Hematopoietic multipotent progenitor cell treated with erythropoietin and hydrocortisone succinate and interleukin-3 and kit ligand, for 17 days (in vitro differentiated cells): ENCODE data around the gene ZNF304.
A peak's percentile ranks its signal among the peaks of the same experiment; 100 is the strongest.
"Not testable (repeated sequence)": the region's sequence is repeated elsewhere in the genome, so short reads cannot be mapped to it uniquely, and the experiment has no call there.

Source experiments
- DNase-seq: peaks from one replicate; pipeline ENCODE4 v3.0.0-alpha.2; 2015; ENCODE audit warnings: low spot score

ZNF304 gene

DNA sequence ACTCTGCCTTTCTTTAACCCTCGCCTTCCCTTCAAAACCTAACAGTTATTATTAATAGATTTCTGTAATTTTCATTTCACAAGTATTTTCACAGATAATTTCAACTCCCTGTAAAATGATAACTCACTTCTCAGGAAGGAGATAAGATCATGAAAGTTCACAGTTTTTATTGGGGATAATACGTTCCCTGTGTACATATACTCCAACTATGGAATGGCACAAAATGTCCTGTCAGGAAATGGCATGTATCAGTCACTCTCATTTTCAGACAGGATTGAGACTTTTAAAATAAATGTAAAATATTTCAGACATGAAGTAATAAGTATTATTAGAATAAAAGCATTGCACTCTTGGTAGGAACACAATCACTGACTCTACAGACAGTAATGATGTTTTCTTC, 11.3 kb downstream of the ZNF304 start:
- DNase-seq, result no peak

DNA sequence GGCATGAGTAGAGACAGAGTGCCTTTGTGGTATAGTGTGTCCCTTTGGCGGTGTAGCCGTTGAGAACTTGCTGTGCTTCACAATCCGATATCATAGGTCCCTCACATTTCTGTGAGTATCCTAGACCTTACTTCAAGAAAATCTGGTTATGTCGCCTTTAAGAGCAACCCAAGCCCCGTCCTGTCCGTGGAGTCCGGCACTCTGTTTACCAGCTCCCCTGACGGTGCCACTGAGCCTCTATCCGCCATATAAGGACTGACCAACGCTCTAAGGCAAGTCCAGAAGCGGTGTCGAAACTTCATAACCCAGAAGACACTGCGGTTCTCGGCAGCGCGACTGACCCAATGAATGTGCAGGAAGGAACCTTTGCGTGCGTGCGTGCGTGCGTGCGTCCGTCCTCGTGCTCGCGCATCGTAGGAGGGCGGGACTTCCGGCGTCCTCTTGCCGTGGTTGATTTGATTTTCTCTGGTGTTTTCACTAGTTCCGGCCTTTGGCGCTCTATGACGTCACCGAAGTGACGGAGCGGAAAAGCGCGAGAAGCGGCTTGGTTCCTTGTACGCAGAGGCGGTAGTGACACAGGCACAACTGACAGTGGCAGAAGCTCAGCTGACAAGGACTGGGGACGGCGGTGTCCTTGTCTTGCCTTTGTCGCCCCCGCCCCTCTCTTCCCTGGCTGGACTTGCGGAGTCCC, 12.1 kb downstream of the ZNF304 start, which contains the start of the genes TRAPPC2B and ZNF547:
TRAPPC2B (plus strand) TSS at position 555 of the 691 bp plus-strand sequence. CDS start 1,283 bp downstream, outside the sequence.
ZNF547 (plus strand) TSS at position 555 of the 691 bp plus-strand sequence. CDS start 5,005 bp downstream, outside the sequence.
- DNase-seq, result peak; percentile 99

DNA sequence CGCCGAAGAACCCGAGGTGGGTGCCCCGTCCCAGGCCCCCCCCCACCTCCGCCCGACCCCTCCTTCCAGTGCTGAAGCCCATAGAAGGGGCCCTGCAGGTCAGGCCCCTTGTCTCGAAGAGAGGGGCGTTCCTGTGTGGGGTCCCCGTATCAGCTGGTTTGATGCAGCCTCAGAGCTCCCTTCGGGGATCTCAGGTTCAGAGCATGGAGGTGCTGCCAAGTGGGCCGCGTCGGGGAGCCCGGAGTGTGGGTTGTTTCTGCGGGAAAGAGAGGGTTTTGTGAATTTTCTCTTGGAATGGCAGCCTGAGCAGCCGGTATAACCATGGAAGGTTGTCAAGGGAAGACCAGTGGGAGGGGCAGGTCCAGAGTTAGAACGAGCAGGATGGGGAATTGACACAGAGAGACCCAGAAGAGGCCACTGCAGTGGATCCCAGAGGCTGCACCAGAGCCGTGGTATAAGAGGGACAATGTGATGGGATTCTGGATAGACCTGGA, 12.7 kb downstream of the ZNF304 start:
- no peak for DNase-seq

DNA sequence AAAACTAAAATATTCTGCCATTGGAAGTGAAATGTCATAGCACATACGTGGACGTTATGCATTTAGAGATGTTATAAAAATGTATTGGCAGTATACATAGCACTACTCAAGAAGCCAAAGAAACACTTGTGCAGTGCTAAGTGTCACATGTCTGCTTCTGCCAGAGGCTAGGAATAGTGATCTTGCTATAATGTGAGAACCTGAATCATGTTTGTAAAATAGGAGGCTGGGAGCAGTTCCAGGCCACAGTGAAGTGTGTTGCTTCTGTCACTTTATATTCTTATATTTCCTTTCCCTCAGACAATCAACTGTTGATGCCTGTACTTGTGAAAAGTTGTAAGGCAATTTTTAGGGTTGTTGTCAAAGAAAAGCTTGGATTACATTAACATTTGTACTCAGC, 15.7 kb downstream of the ZNF304 start:
- no peak for DNase-seq

GRCh38 chr19:57374179-57374578, 23.1 kb downstream of the ZNF304 start:
- DNase-seq, result no peak

GRCh38 chr19:57374647-57375046, 23.6 kb downstream of the ZNF304 start:
- DNase-seq, result not testable (repeated sequence)

- DNase-seq, result no peak
Observed at GRCh38 chr19:57376151-57376550, 25.1 kb downstream of the ZNF304 start.

- DNase-seq, result no peak
Observed at GRCh38 chr19:57377498-57378146, 26.6 kb downstream of the ZNF304 start.

DNA sequence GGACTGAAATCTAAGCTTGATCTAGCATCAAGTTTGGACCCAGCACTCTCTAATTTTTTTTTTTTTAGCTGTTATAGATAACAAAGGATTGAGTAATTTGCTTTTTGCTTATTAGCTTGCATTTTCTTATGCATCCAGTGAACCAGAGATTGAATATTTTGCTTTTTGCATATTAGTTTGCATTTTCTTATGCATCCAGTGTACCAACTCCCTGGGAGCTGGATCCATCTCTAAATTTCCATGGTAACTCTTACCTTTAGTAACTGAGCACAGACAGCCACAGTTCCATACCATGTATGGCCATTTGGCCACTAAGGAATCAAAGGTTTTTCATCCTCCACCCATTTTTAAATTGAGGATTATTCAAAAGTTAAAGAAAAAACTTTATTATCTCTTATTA, 29.9 kb downstream of the ZNF304 start:
- no peak for DNase-seq

DNA sequence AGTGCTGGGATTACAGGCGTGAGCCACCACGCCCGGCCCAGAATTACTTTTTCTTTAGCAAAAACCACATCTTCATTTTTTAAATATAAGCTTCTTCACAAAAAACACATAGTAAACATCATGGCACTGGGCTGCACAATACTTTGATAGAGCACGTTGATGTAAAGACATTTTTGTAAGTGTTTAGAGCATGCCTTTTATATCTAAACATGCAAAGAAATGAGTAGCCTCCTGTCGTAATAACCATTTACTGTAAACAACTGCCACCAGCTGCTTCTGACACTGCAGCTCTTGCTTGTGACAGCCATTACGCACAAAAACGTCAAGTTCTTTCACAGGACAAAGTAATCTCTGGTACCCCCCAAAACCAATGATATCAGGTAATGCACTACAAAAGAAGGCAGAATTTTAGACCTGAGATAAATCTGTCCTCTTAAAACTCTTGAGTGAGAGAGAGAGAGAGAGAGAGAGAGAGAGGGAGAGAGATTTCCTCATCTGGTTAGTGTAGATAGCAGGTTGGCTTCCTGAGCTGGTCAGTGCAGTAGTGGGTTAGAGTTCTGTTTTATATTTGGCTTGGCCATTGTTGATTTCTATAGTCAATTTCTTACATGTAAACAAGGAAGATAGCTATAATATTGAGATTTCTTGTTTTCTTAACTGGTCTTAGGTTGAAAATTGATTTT, 31.9 kb downstream of the ZNF304 start:
- no peak for DNase-seq

DNA sequence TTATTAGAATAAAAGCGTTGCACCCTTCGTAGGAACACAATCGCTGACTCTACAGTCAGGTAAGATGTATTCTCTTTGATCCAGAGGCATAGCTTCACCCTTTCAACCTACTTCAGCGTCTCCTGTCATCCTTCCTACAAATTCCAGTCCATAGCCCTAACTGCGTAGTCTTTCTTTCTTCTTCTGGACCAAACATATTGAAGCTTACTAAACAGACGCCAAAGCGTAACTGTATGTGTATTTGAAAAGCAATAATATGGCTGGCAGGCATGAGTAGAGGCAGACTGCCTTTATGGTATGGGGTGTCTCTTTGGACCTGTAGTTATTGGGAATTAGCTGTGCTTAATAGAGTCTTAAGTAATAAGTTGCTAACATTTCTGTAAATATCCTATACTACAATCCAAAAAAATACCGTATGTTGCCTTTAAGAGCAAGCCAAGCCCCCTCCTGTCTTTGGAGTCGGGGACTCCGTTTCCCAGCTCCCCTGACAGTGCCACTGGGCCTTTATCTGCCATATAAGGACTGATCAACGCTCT, 38.2 kb downstream of the ZNF304 start:
- no peak for DNase-seq

DNA sequence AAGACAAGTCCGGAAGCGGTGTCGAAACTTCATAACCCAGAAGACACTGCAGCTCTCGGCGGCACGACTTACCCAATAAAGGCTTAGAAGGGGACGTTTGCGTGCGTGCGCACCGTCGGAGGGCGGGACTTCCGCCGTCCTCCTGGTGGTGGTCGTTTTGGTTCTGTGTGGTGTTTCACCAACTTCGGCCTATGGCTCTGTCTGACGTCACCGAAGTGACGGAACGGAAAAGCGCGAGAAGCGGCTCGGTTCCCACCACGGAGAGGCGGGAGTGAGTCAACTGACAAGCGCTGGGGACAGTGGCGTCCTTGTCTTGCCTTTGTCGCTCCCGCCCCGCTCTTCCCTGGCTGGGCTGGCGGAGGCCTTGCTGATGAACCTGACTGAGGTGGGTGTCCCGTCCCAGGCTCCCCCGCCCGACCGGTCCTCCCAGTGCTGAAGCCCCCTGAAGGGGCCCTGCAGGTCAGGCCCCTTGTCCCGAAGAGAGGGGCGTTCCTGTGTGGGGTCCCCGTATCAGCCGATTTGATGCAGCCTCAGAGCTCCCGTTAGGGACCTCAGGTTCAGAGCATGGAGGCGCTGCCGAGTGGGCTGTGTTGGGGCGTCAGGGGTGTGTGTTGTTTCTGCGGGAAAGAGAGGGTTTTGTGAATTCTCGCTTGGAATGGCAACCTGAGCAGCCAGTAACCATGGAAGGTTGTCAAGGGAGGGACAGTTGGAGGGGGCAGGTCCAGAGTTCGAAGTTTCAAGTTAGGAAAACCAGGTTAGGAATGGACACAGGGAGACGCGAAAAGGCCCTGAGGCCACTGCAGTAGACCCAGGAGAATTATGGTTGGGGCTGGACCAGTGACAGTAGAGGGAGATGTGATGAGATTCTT, 38.9 kb downstream of the ZNF304 start, which contains the start of gene ZNF548:
ZNF548 (plus strand) TSS at position 125 of the 869 bp plus-strand sequence; CDS start at position 371, 246 bp downstream.
- peak; percentile 92 for DNase-seq

- DNase-seq, result no peak
Observed at GRCh38 chr19:57395710-57396109, 44.6 kb downstream of the ZNF304 start.

DNA sequence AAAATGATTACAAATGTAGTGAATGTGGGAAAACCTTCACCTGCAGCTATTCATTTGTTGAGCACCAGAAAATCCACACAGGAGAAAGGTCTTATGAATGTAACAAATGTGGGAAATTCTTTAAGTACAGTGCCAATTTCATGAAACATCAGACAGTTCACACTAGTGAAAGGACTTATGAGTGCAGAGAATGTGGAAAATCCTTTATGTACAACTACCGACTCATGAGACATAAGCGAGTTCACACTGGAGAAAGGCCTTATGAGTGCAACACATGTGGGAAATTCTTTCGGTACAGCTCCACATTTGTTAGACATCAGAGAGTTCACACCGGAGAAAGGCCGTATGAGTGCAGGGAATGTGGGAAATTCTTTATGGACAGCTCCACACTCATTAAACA, 47.8 kb downstream of the ZNF304 start:
- no peak for DNase-seq

- no peak for DNase-seq
Observed at GRCh38 chr19:57403737-57404563, 52.9 kb downstream of the ZNF304 start.

GRCh38 chr19:57406516-57407123, 55.5 kb downstream of the ZNF304 start:
- DNase-seq, result peak; percentile 66
